ENCODE measurements around the gene EHBP1L1. TPM values are rescaled to one million over a fixed set of nuclear protein-coding genes. Genes with fewer than 3 reads are reported as not detected.

Gene EHBP1L1
- total RNA-seq, 2 donors from 2014 or later = 58.5 to 78.5 TPM

GRCh38 chr11:65588199-65589054, 12.6 kb downstream of the EHBP1L1 start:
- intact Hi-C loops (cut with DNase I) = no loop called here
- no peaks in the 10 kb centered on the region for H3K4me1 ChIP-seq
- H3K4me3 ChIP-seq = no peak overlapping the region
- peak overlapping the region; percentile 7 for H3K27ac ChIP-seq
- peak overlapping the region; percentile 23 to 37 for H3K9ac ChIP-seq (ENCODE audit: low read depth in 2 of 2, low read length in 2 of 2)
- H3K36me3 ChIP-seq = no peaks in the 10 kb centered on the region
- no peaks in the 10 kb centered on the region for H3K9me3 ChIP-seq
- DNase-seq = peak; percentile 62
- peak; percentile 46 for TF ChIP-seq CTCF (IDR thresholded peaks at IDR 0.05)
- H3K27me3 ChIP-seq = no peaks in the 10 kb centered on the region

- H3K9me3 ChIP-seq = no peaks in the 10 kb centered on the region
- intact Hi-C loops (cut with DNase I) = loop anchor here (5.0 kb wide), 1 partner anchor 47 kb away; no protein-coding TSS in a partner anchor
- H3K4me1 ChIP-seq = no peaks in the 10 kb centered on the region
- H3K4me3 ChIP-seq = no peak overlapping the region
- TF ChIP-seq CTCF (IDR thresholded peaks at IDR 0.05) = no peak
- no peak for DNase-seq
- no peaks in the 10 kb centered on the region for H3K27me3 ChIP-seq
- no peak overlapping the region for H3K27ac ChIP-seq
- H3K9ac ChIP-seq (ENCODE audit: low read depth in 2 of 2, low read length in 2 of 2) = no peak overlapping the region
- H3K36me3 ChIP-seq = no peaks in the 10 kb centered on the region
Measured at GRCh38 chr11:65589444-65590239, 13.8 kb downstream of the EHBP1L1 start.

GRCh38 chr11:65590240-65590738, 14.4 kb downstream of the EHBP1L1 start:
- intact Hi-C loops (cut with DNase I) = loop anchor here (5.0 kb wide), 1 partner anchor 48 kb away; no protein-coding TSS in a partner anchor
- DNase-seq = no peak
- Histone ChIP-seq H3K9ac (ENCODE audit: low read depth in 2 of 2, low read length in 2 of 2) (no peak overlapping the region), H3K4me1 (peaks cover 1% of the 10 kb centered on the region), H3K4me3 (no peak overlapping the region), H3K36me3 (no peaks in the 10 kb centered on the region), H3K27me3 (no peaks in the 10 kb centered on the region), H3K27ac (no peak overlapping the region), H3K9me3 (no peaks in the 10 kb centered on the region)
- TF ChIP-seq CTCF (IDR thresholded peaks at IDR 0.05) = no peak

- Histone ChIP-seq H3K9me3 (no peaks in the 10 kb centered on the region), H3K4me3 (peak overlapping the region; percentile 17), H3K27ac (peak overlapping the region; percentile 54), H3K27me3 (no peaks in the 10 kb centered on the region), H3K4me1 (peaks cover 5% of the 10 kb centered on the region), H3K36me3 (no peaks in the 10 kb centered on the region), H3K9ac (ENCODE audit: low read depth in 2 of 2, low read length in 2 of 2) (peak overlapping the region; percentile 9 to 16)
- intact Hi-C loops (cut with DNase I) = loop anchor here (5.0 kb wide), 1 partner anchor 50 kb away; no protein-coding TSS in a partner anchor
- TF ChIP-seq CTCF (IDR thresholded peaks at IDR 0.05) = no peak
- peak; percentile 75 for DNase-seq
Measured at GRCh38 chr11:65591939-65592857, 16.3 kb downstream of the EHBP1L1 start.
